Keratinocyte (primary cell): ENCODE results near the gene GOT2.

Experiments used
- EZH2 ChIP-seq: IDR thresholded peaks from one replicate; pipeline ENCODE4 v1.6.1; 2012; ENCODE audit warnings: inconsistent platforms, mild to moderate bottlenecking, low read length, moderate library complexity
- TF ChIP-seq, protein P1 (sequence below), 3 experiments: IDR thresholded peaks in 1 of 3; conservative IDR thresholded peaks in 1 of 3; optimal IDR thresholded peaks in 1 of 3; 2 replicates in 2 of 3; 3 replicates in 1 of 3; pipeline versions ENCODE3 to v1.5.1; 2011; ENCODE audit warnings: low read length in 3 of 3, mild to moderate bottlenecking in 3 of 3, moderate library complexity in 2 of 3, control low read depth in 1 of 3, inconsistent platforms in 1 of 3; ENCODE audit not compliant: insufficient read depth in 2 of 3; ENCODE audit errors: extremely low read depth in 1 of 3

- TF ChIP-seq, protein P1, sequence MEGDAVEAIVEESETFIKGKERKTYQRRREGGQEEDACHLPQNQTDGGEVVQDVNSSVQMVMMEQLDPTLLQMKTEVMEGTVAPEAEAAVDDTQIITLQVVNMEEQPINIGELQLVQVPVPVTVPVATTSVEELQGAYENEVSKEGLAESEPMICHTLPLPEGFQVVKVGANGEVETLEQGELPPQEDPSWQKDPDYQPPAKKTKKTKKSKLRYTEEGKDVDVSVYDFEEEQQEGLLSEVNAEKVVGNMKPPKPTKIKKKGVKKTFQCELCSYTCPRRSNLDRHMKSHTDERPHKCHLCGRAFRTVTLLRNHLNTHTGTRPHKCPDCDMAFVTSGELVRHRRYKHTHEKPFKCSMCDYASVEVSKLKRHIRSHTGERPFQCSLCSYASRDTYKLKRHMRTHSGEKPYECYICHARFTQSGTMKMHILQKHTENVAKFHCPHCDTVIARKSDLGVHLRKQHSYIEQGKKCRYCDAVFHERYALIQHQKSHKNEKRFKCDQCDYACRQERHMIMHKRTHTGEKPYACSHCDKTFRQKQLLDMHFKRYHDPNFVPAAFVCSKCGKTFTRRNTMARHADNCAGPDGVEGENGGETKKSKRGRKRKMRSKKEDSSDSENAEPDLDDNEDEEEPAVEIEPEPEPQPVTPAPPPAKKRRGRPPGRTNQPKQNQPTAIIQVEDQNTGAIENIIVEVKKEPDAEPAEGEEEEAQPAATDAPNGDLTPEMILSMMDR (optimal IDR thresholded peaks at IDR 0.05 in 1 of 3, IDR thresholded peaks at IDR 0.05 in 1 of 3, conservative IDR thresholded peaks at IDR 0.05 in 1 of 3; ENCODE audit: extremely low read depth in 1 of 3, insufficient read depth in 2 of 3, low read length in 3 of 3) = no peak
- TF ChIP-seq EZH2 = no peak
Observed at GRCh38 chr16:58709333-58709732, 24.8 kb downstream of the GOT2 start.
